Loucy (cell line): ENCODE results near the gene IQCE.

Source experiments
- H2AFZ ChIP-seq: fragments of 200-600 bp; sonication (generic); 2 replicates; pipeline ENCODE4 v1.6.0; 2016; ENCODE audit warnings: antibody characterized with exemption, mild to moderate bottlenecking, low read length, moderate library complexity
- H3F3A ChIP-seq: fragments of 200-600 bp; 2 replicates; pipeline ENCODE4 v1.6.0; 2016; ENCODE audit warnings: antibody characterized with exemption, low read depth, mild to moderate bottlenecking
- H3K27me3 ChIP-seq: fragments of 200-600 bp; sonication (generic); 2 replicates; pipeline ENCODE4 v1.6.1; 2014; ENCODE audit warnings: low read length, mild to moderate bottlenecking; ENCODE audit not compliant: insufficient read depth, poor library complexity, severe bottlenecking
- H3K36me3 ChIP-seq: fragments of 200-600 bp; sonication (generic); 2 replicates; pipeline ENCODE4 v1.6.1; 2016; ENCODE audit warnings: low read length; ENCODE audit not compliant: insufficient read depth
- H3K4me1 ChIP-seq: fragments of 200-600 bp; sonication (generic); 2 replicates; pipeline ENCODE4 v1.5.1; 2014; ENCODE audit warnings: low read length, mild to moderate bottlenecking; ENCODE audit not compliant: insufficient read depth, poor library complexity, severe bottlenecking
- H3K4me2 ChIP-seq: fragments of 200-600 bp; sonication (generic); 2 replicates; pipeline ENCODE4 v1.6.0; 2014; ENCODE audit warnings: antibody characterized with exemption, low read length, low read depth, mild to moderate bottlenecking; ENCODE audit not compliant: poor library complexity, severe bottlenecking
- H3K4me3 ChIP-seq: fragments of 200-600 bp; sonication (generic); 2 replicates; pipeline ENCODE4 v1.5.1; 2014; ENCODE audit warnings: low read length, mild to moderate bottlenecking, mixed read lengths; ENCODE audit not compliant: poor library complexity, severe bottlenecking
- H3K79me2 ChIP-seq: fragments of 200-600 bp; sonication (generic); 2 replicates; pipeline ENCODE4 v1.6.1; 2014; ENCODE audit warnings: low read length; ENCODE audit not compliant: insufficient read depth
- H3K9ac ChIP-seq: fragments of 200-600 bp; sonication (generic); 2 replicates; pipeline ENCODE4 v1.6.0; 2014; ENCODE audit warnings: mild to moderate bottlenecking, low read depth, low read length, moderate library complexity; ENCODE audit not compliant: poor library complexity, severe bottlenecking
- H3K9me2 ChIP-seq: fragments of 200-600 bp; sonication (generic); replicated peaks from 2 replicates; pipeline ENCODE4 v1.6.1; 2016; ENCODE audit warnings: low read depth, low read length, mixed read lengths
- H3K9me3 ChIP-seq: fragments of 200-600 bp; sonication (generic); 2 replicates; pipeline ENCODE4 v1.6.1; 2014; ENCODE audit warnings: mild to moderate bottlenecking, antibody characterized with exemption, low read length, low read depth; ENCODE audit not compliant: insufficient read depth
- H4K20me1 ChIP-seq: fragments of 200-600 bp; sonication (generic); 2 replicates; pipeline ENCODE4 v1.6.0; 2014; ENCODE audit warnings: antibody characterized with exemption, low read length, mild to moderate bottlenecking; ENCODE audit not compliant: insufficient read depth, poor library complexity, severe bottlenecking
- EZH2phosphoT487 ChIP-seq: fragments of 200-600 bp; IDR thresholded peaks from 2 replicates; pipeline ENCODE4 v1.6.1; 2018; ENCODE audit warnings: antibody characterized with exemption, mild to moderate bottlenecking, moderate library complexity, borderline replicate concordance
- TF ChIP-seq, protein P1 (sequence below): fragments of 200-600 bp; sonication (generic); conservative IDR thresholded peaks from 2 replicates; pipeline ENCODE4 v1.5.1; 2014; ENCODE audit warnings: mild to moderate bottlenecking, antibody characterized with exemption, low read length

The IQCE gene

DNA sequence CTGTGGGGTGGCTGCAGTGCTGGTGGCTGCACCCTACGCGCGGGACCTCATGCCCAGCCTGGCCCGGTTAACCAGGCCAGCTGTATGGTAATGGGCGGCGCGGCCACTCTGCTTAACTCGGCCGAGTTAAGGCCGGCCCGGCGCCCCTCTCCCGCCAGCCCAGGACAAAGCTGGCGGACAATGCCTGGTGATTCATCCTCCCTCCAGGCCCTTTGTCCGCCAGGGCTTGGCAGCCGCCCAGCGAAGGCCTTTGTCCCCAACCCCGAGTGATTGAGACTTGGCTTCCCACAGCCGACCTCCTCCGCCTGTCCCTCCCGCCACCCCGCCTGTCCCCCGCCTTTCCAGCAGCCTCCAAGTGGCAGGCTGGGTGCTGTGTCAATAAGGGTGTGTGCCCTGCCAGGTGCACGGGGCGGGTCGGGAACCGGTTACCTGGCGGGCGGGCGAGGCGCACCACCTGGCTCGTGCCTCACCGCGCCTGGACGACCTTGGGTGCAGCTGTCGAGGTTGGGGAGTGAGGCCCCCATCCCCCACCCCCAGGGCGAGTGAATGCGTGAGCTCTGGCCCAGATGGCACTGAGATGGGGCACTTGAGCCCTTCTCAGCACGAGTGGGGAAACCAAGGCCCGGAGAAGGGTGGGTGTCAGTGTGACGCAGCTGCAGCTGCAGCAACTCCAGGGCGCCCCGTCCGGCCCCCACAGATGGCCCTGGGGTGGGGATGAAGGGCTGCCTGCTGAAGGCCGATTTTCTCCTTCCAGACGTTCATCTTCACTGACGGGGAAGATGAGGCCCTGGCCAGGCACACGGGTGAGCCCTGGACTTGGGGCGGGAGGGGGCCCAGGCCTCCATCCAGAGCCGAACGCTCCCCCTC lies 34.6 kb upstream of the IQCE start:
- Histone ChIP-seq H3K4me3 (no peak overlapping the region), H3K79me2 (no peaks in the 10 kb centered on the region), H3F3A (peaks cover under 1% of the 10 kb centered on the region; the same call in 1 of the 2 replicates), H3K9me3 (no peaks in the 10 kb centered on the region), H3K4me2 (peak overlapping the region; percentile 63), H3K9ac (no peak overlapping the region), H4K20me1 (no peaks in the 10 kb centered on the region), H3K27me3 (no peaks in the 10 kb centered on the region), H3K36me3 (no peaks in the 10 kb centered on the region), H3K4me1 (peaks cover 46% of the 10 kb centered on the region), H2AFZ (no peak overlapping the region), H3K9me2 (no peaks in the 10 kb centered on the region)
- no peak for TF ChIP-seq EZH2phosphoT487
- TF ChIP-seq, protein P1, sequence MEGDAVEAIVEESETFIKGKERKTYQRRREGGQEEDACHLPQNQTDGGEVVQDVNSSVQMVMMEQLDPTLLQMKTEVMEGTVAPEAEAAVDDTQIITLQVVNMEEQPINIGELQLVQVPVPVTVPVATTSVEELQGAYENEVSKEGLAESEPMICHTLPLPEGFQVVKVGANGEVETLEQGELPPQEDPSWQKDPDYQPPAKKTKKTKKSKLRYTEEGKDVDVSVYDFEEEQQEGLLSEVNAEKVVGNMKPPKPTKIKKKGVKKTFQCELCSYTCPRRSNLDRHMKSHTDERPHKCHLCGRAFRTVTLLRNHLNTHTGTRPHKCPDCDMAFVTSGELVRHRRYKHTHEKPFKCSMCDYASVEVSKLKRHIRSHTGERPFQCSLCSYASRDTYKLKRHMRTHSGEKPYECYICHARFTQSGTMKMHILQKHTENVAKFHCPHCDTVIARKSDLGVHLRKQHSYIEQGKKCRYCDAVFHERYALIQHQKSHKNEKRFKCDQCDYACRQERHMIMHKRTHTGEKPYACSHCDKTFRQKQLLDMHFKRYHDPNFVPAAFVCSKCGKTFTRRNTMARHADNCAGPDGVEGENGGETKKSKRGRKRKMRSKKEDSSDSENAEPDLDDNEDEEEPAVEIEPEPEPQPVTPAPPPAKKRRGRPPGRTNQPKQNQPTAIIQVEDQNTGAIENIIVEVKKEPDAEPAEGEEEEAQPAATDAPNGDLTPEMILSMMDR = no peak

- Histone ChIP-seq H3K36me3 (no peaks in the 10 kb centered on the region), H3K79me2 (no peaks in the 10 kb centered on the region), H3K9me3 (no peaks in the 10 kb centered on the region), H3K4me2 (no peak overlapping the region), H3K27me3 (no peaks in the 10 kb centered on the region), H4K20me1 (no peaks in the 10 kb centered on the region), H3K4me1 (peaks cover 54% of the 10 kb centered on the region), H3F3A (peaks cover 3% of the 10 kb centered on the region; the same call in 1 of the 2 replicates), H3K4me3 (no peak overlapping the region), H2AFZ (no peak overlapping the region), H3K9ac (no peak overlapping the region), H3K9me2 (no peaks in the 10 kb centered on the region)
- TF ChIP-seq, protein P1 = no peak
- no peak for TF ChIP-seq EZH2phosphoT487
Measured at GRCh38 chr7:2524808-2525657, 33.7 kb upstream of the IQCE start.

DNA sequence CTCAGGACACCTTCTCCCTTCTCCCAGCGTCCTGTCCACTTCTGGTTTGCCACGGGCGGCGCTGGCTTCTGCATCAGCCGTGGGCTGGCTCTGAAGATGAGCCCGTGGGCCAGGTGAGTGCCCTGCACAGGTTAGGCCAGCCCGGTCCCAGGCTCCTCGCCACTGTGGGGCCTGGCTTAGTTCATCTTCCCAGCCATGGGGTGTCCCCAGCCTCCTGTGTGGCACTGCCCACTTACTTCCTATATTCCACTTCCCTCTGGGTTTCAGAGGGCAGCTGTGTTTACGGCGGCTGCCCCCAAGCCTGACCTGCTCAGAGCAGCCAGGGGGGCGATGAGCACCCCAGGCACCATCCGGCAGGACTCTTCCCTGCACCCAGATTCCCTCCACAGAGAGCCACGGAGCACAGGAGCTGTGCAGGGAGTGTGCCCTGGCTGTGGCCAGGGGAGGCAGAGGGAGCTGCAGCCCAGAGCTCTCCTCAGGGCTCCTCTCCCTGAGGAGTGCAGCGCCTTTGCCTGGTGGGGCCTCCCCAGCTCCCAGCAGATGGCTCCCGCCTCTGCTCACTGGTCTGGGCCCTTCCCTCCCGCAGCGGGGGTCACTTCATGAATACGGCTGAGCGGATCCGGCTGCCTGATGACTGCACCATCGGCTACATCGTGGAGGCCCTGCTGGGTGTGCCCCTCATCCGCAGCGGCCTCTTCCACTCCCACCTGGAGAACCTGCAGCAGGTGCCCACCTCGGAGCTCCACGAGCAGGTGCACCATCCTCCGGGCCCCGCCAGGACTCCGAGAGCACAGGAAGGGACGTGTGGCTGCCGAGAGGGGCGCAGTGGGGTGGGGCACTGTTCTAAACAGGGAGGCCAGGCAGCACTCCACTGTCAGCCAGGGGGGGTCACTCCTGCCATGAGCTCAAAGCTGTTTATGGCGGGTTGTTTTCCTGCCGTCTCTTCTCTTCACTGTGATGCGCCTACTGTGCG lies 32.8 kb upstream of the IQCE start:
- Histone ChIP-seq H3K36me3 (no peaks in the 10 kb centered on the region), H3K4me3 (no peak overlapping the region), H3K4me1 (peaks cover 54% of the 10 kb centered on the region), H2AFZ (no peak overlapping the region), H3K9me2 (no peaks in the 10 kb centered on the region), H3K4me2 (no peak overlapping the region), H3K27me3 (no peaks in the 10 kb centered on the region), H3K9me3 (no peaks in the 10 kb centered on the region), H3K79me2 (no peaks in the 10 kb centered on the region), H3F3A (peaks cover 3% of the 10 kb centered on the region; the same call in 1 of the 2 replicates), H3K9ac (no peak overlapping the region), H4K20me1 (no peaks in the 10 kb centered on the region)
- TF ChIP-seq, protein P1 = no peak
- no peak for TF ChIP-seq EZH2phosphoT487
